ENCODE measurements around the gene PAX9. TPM values are rescaled to one million over a fixed set of nuclear protein-coding genes. Genes with fewer than 3 reads are reported as not detected.

PAX9 gene
- total RNA-seq, 2 donors from 2014 or later, result not detected

GRCh38 chr14:36647824-36648753 is 13.6 kb upstream of the PAX9 start:
- Histone ChIP-seq H3K4me3 (peak overlapping the region in 1 of 2 donors; percentile 36), H3K27ac (no peak overlapping the region), H3K27me3 (peaks cover 32 to 55% of the 10 kb centered on the region in 2 donors), H3K9me3 (no peaks in the 10 kb centered on the region), H3K36me3 (no peaks in the 10 kb centered on the region), H3K4me1 (peaks cover 0 to 18% of the 10 kb centered on the region in 2 donors)
- no peak for DNase-seq (ENCODE audit: low spot score)
- TF ChIP-seq, protein P1, sequence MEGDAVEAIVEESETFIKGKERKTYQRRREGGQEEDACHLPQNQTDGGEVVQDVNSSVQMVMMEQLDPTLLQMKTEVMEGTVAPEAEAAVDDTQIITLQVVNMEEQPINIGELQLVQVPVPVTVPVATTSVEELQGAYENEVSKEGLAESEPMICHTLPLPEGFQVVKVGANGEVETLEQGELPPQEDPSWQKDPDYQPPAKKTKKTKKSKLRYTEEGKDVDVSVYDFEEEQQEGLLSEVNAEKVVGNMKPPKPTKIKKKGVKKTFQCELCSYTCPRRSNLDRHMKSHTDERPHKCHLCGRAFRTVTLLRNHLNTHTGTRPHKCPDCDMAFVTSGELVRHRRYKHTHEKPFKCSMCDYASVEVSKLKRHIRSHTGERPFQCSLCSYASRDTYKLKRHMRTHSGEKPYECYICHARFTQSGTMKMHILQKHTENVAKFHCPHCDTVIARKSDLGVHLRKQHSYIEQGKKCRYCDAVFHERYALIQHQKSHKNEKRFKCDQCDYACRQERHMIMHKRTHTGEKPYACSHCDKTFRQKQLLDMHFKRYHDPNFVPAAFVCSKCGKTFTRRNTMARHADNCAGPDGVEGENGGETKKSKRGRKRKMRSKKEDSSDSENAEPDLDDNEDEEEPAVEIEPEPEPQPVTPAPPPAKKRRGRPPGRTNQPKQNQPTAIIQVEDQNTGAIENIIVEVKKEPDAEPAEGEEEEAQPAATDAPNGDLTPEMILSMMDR (IDR thresholded peaks at IDR 0.05), result peak in 1 of 2 donors; percentile 62

DNA sequence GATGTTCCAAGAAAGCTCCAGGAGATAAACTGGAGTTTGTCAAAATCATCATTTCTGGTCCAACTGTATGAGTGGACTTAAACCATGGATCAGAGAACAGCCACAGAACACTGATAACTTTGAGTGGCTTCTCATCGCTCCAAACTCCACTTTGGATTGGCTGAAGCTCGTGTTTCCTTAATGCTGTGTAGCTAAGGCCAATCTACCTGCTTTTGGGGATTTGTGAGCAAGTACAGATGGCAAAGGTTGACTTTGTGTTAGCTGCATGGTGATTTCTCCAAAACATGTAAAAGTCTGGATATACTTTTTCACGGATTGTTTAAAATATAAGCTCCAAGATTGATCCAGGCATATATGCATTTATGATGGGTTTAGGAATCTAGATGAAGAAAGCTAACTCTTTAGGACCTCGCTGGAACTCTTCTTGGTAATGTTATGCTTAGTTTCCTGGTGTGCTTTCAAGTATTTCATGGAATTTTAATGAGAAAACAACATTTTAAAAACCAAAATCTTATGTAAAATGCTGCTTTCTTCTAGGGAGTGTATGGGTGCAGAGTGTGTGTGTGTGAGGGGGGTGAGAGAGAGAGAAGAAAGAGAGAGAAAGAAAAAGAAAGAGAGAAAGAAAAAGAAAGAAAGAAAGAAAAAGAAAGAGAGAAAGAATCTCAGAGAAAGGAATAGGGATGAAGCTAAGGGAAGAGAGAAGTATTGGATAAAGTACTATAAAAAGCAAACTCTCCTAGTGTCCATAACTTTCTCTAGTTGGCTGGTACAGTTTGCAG is 11.6 kb upstream of the PAX9 start:
- Histone ChIP-seq H3K36me3 (no peaks in the 10 kb centered on the region), H3K27me3 (peaks cover 46 to 73% of the 10 kb centered on the region in 2 donors), H3K27ac (no peak overlapping the region), H3K9me3 (no peaks in the 10 kb centered on the region), H3K4me1 (peaks cover 0 to 18% of the 10 kb centered on the region in 2 donors), H3K4me3 (no peak overlapping the region)
- DNase-seq (ENCODE audit: low spot score), result no peak
- TF ChIP-seq, protein P1 (IDR thresholded peaks at IDR 0.05), result no peak

- no peaks in the 10 kb centered on the region for H3K36me3 ChIP-seq
- H3K27me3 ChIP-seq, result peaks cover 54 to 81% of the 10 kb centered on the region in 2 donors
- H3K9me3 ChIP-seq, result no peaks in the 10 kb centered on the region
- no peak overlapping the region for H3K4me3 ChIP-seq
- TF ChIP-seq, protein P1 (IDR thresholded peaks at IDR 0.05), result no peak
- DNase-seq (ENCODE audit: low spot score), result no peak
- H3K27ac ChIP-seq, result no peak overlapping the region
- H3K4me1 ChIP-seq, result peaks cover 0 to 31% of the 10 kb centered on the region in 2 donors
Measured at GRCh38 chr14:36652542-36653201, 9.0 kb upstream of the PAX9 start.

DNA sequence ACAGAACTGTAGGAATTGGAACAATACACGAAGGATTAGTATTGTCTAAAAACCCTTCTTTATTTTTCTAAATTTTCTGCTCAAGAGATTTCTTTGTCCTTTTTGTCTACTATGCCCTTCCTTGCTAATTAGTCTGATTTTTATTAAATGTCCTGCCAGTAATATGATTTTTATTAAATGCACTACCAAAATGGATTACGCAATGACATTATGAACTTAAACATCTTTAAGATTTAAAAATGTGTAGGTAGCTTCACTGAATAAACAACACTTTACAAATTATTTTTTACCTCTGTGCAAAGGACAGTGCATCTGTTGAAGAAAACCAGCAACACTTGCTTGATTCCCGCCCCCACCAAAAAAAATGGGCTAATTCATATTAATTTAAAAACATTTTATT is 8.2 kb upstream of the PAX9 start:
- H3K9me3 ChIP-seq, result no peaks in the 10 kb centered on the region
- H3K4me1 ChIP-seq, result peaks cover 0 to 31% of the 10 kb centered on the region in 2 donors
- no peak overlapping the region for H3K4me3 ChIP-seq
- TF ChIP-seq, protein P1 (IDR thresholded peaks at IDR 0.05), result no peak
- no peaks in the 10 kb centered on the region for H3K36me3 ChIP-seq
- no peak for DNase-seq (ENCODE audit: low spot score)
- no peak overlapping the region for H3K27ac ChIP-seq
- peaks cover 50 to 81% of the 10 kb centered on the region in 2 donors for H3K27me3 ChIP-seq

GRCh38 chr14:36653962-36654793 is 7.5 kb upstream of the PAX9 start:
- no peaks in the 10 kb centered on the region for H3K36me3 ChIP-seq
- H3K27ac ChIP-seq, result no peak overlapping the region
- H3K4me1 ChIP-seq, result peaks cover 0 to 37% of the 10 kb centered on the region in 2 donors
- TF ChIP-seq, protein P1 (IDR thresholded peaks at IDR 0.05), result no peak
- no peak for DNase-seq (ENCODE audit: low spot score)
- H3K27me3 ChIP-seq, result peaks cover 51 to 81% of the 10 kb centered on the region in 2 donors
- H3K4me3 ChIP-seq, result no peak overlapping the region
- no peaks in the 10 kb centered on the region for H3K9me3 ChIP-seq
